H9 (cell line): ENCODE data around the gene ACOT6. TPM values are rescaled to one million over a fixed set of nuclear protein-coding genes. Genes with fewer than 3 reads are reported as not detected.

Experiments used
- DNase-seq: peaks from one replicate; pipeline ENCODE4 v3.0.0-alpha.2; 2017
- H2AFZ ChIP-seq: one replicate; pipeline ENCODE4 v1.6.1; 2013; ENCODE audit warnings: mild to moderate bottlenecking, low read length, control low read depth, moderate library complexity
- H2AK5ac ChIP-seq: 2 replicates; pipeline ENCODE4 v1.6.1; 2013; ENCODE audit warnings: low read length, control low read depth, mixed read lengths; ENCODE audit not compliant: insufficient read length
- H2BK120ac ChIP-seq: one replicate; pipeline ENCODE4 v1.6.1; 2013; ENCODE audit warnings: low read depth, mild to moderate bottlenecking, low read length, control low read depth, inconsistent platforms; ENCODE audit not compliant: poor library complexity, severe bottlenecking
- H2BK12ac ChIP-seq: 2 replicates; pipeline ENCODE4 v1.6.1; 2013; ENCODE audit warnings: low read length, control low read depth, mixed read lengths, low read depth; ENCODE audit not compliant: insufficient read length
- H2BK15ac ChIP-seq: 2 replicates; pipeline ENCODE4 v1.6.1; 2013; ENCODE audit warnings: low read depth, low read length, control low read depth
- H2BK20ac ChIP-seq: one replicate; pipeline ENCODE4 v1.6.1; 2013; ENCODE audit warnings: low read depth, mild to moderate bottlenecking, low read length, control low read depth, inconsistent platforms; ENCODE audit not compliant: poor library complexity, severe bottlenecking
- H2BK5ac ChIP-seq: 2 replicates; pipeline ENCODE4 v1.6.1; 2013; ENCODE audit warnings: low read length, control low read depth, mixed read lengths; ENCODE audit not compliant: insufficient read length
- H3K14ac ChIP-seq: 2 replicates; pipeline ENCODE4 v1.6.1; 2013; ENCODE audit warnings: low read length, control low read depth; ENCODE audit not compliant: insufficient read depth
- H3K18ac ChIP-seq: 2 replicates; pipeline ENCODE4 v1.6.1; 2013; ENCODE audit warnings: low read depth, mild to moderate bottlenecking, mixed read lengths, low read length, control low read depth; ENCODE audit not compliant: insufficient read length
- H3K23ac ChIP-seq: 2 replicates; pipeline ENCODE4 v1.6.1; 2013; ENCODE audit warnings: low read length, control low read depth, mixed read lengths, low read depth; ENCODE audit not compliant: insufficient read length
- H3K23me2 ChIP-seq: 2 replicates; pipeline ENCODE4 v1.6.1; 2013; ENCODE audit warnings: low read depth, mild to moderate bottlenecking, mixed read lengths, low read length, control low read depth; ENCODE audit not compliant: insufficient read length, poor library complexity, severe bottlenecking
- H3K27ac ChIP-seq: 2 replicates; pipeline ENCODE4 v1.5.1; 2013; ENCODE audit warnings: low read length, control low read depth, mixed read lengths, low read depth; ENCODE audit not compliant: insufficient read length
- H3K27me3 ChIP-seq: 2 replicates; pipeline ENCODE4 v1.6.1; 2013; ENCODE audit warnings: low read length, control low read depth, inconsistent platforms; ENCODE audit not compliant: insufficient read depth
- H3K4ac ChIP-seq: 2 replicates; pipeline ENCODE4 v1.6.1; 2013; ENCODE audit warnings: low read depth, mild to moderate bottlenecking, control low read depth, inconsistent platforms, low read length, moderate library complexity
- H3K4me1 ChIP-seq: 2 replicates; pipeline ENCODE4 v1.6.1; 2013; ENCODE audit warnings: low read length, control low read depth, inconsistent platforms; ENCODE audit not compliant: insufficient read depth
- H3K4me2 ChIP-seq: 2 replicates; pipeline ENCODE4 v1.6.1; 2013; ENCODE audit warnings: low read length, control low read depth, mixed read lengths; ENCODE audit not compliant: insufficient read length, insufficient read depth
- H3K56ac ChIP-seq: 2 replicates; pipeline ENCODE4 v1.6.1; 2013; ENCODE audit warnings: low read depth, mild to moderate bottlenecking, mixed read lengths, low read length, control low read depth; ENCODE audit not compliant: insufficient read length
- H3K79me1 ChIP-seq: 2 replicates; pipeline ENCODE4 v1.6.1; 2013; ENCODE audit warnings: low read depth, mild to moderate bottlenecking, moderate library complexity, low read length, control low read depth, inconsistent platforms; ENCODE audit not compliant: insufficient read depth, poor library complexity, severe bottlenecking
- H3K79me2 ChIP-seq: 2 replicates; pipeline ENCODE4 v1.6.1; 2013; ENCODE audit warnings: low read length, control low read depth, inconsistent platforms; ENCODE audit not compliant: insufficient read depth
- H3K9ac ChIP-seq: 2 replicates; pipeline ENCODE4 v1.6.1; 2013; ENCODE audit warnings: low read length, control low read depth, mixed read lengths; ENCODE audit not compliant: insufficient read length; ENCODE audit errors: extremely low read depth
- H3K9me3 ChIP-seq: one replicate; pipeline ENCODE4 v1.6.1; 2013; ENCODE audit warnings: low read depth, low read length, inconsistent platforms; ENCODE audit not compliant: control insufficient read depth
- H3T11ph ChIP-seq: one replicate; pipeline ENCODE4 v1.6.1; 2013; ENCODE audit warnings: mild to moderate bottlenecking, low read length, control low read depth, inconsistent platforms
- H4K20me1 ChIP-seq: one replicate; pipeline ENCODE4 v1.6.1; 2013; ENCODE audit not compliant: control insufficient read depth, insufficient read length, insufficient read depth
- H4K5ac ChIP-seq: 2 replicates; pipeline ENCODE4 v1.6.1; 2013; ENCODE audit warnings: low read depth, mild to moderate bottlenecking, mixed read lengths, low read length, control low read depth; ENCODE audit not compliant: insufficient read length
- H4K8ac ChIP-seq: replicated peaks from 2 replicates; pipeline ENCODE4 v1.6.1; 2013; ENCODE audit warnings: low read length, control low read depth, mixed read lengths, low read depth; ENCODE audit not compliant: insufficient read length
- H4K91ac ChIP-seq: 2 replicates; pipeline ENCODE4 v1.6.1; 2013; ENCODE audit warnings: low read depth, mild to moderate bottlenecking, moderate library complexity, mixed read lengths, low read length, control low read depth; ENCODE audit not compliant: insufficient read length
- H3K27ac Mint-ChIP-seq, 3 experiments: 2 replicates in 2 of 3; 3 replicates in 1 of 3; pipeline ENCODE4 v1.8.0; 2020 to 2021; ENCODE audit warnings: mixed read lengths in 3 of 3, mild to moderate bottlenecking in 1 of 3, moderate library complexity in 1 of 3
- H3K27me3 Mint-ChIP-seq: 2 replicates; pipeline ENCODE4 v1.8.0; 2021; ENCODE audit warnings: low read depth, mild to moderate bottlenecking, moderate library complexity, mixed read lengths
- H3K36me3 Mint-ChIP-seq, 3 experiments: 2 replicates in 2 of 3; 3 replicates in 1 of 3; pipeline ENCODE4 v1.8.0; 2020 to 2021; ENCODE audit warnings: low read depth in 3 of 3, mixed read lengths in 3 of 3; ENCODE audit not compliant: insufficient read depth in 1 of 3
- H3K4me1 Mint-ChIP-seq, 2 experiments: 2 replicates each; pipeline ENCODE4 v1.8.0; 2020; ENCODE audit warnings: mixed read lengths in 2 of 2
- H3K4me3 Mint-ChIP-seq, 2 experiments: 2 replicates in 1 of 2; 3 replicates in 1 of 2; pipeline ENCODE4 v1.8.0; 2020 to 2021; ENCODE audit warnings: mild to moderate bottlenecking in 2 of 2, mixed read lengths in 2 of 2, moderate library complexity in 1 of 2
- H3K9me3 Mint-ChIP-seq, 2 experiments: 2 replicates in 1 of 2; 3 replicates in 1 of 2; pipeline ENCODE4 v1.8.0; 2020; ENCODE audit warnings: mild to moderate bottlenecking in 2 of 2, mixed read lengths in 2 of 2, moderate library complexity in 1 of 2
- CTCF ChIP-seq: fragments of 200-600 bp; sonication (generic); conservative IDR thresholded peaks from 3 replicates; pipeline ENCODE4 v1.8.0; 2021; ENCODE audit warnings: antibody characterized with exemption, mild to moderate bottlenecking
- WGBS: extraction: QIAGEN DNeasy Blood & Tissue Kit; methylation state at CpG from one replicate; pipeline ENCODE4 v1.1.7; 2013; ENCODE audit warnings: missing lambda C conversion rate, low lambda C conversion rate, mixed read lengths; ENCODE audit not compliant: insufficient read length; ENCODE audit errors: extremely low coverage; 5-methylcytosine and 5-hydroxymethylcytosine counted together
- total RNA-seq: library from RNA; stranded (reverse); gene quantifications from 2 replicates; pipeline ENCODE4 v1.2.1, GENCODE V29; 2021

ACOT6 gene
- total RNA-seq, 1 experiment from 2014 or later = not detected

DNA sequence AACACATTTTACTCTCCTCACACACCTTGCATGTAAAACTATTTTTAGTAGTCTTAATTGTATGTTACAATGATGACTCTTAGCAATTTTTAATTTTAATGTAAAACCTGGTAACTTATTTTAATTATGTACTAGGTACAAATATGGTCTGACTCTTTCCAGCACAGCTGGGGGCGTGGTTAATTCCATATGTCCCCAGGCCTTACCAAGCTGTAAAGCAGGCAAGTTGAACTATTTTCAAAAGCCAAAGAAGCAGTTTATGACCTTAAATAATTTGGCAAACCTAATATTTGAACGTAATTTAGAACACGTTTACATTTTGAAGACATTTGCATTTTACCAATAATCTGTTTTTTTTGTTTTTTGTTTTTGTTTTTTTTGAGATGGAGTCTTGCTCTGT, 9.3 kb upstream of the ACOT6 start:
- Histone ChIP-seq H3K23ac (no peak overlapping the region), H3K79me2 (no peaks in the 10 kb centered on the region), H3K56ac (no peak overlapping the region), H4K8ac (no peak overlapping the region), H2BK5ac (no peak overlapping the region), H3K4me1 (no peaks in the 10 kb centered on the region), H3K23me2 (no peaks in the 10 kb centered on the region), H2BK12ac (no peak overlapping the region), H3T11ph (no peak overlapping the region), H3K27ac (no peak overlapping the region), H3K9ac (no peak overlapping the region), H3K9me3 (no peaks in the 10 kb centered on the region), H4K5ac (no peak overlapping the region), H3K18ac (no peak overlapping the region), H2AK5ac (no peak overlapping the region), H2BK15ac (no peak overlapping the region), H3K14ac (no peak overlapping the region), H4K91ac (no peak overlapping the region), H2BK120ac (no peak overlapping the region), H3K4me2 (no peak overlapping the region), H2BK20ac (no peak overlapping the region), H2AFZ (no peak overlapping the region), H3K27me3 (no peaks in the 10 kb centered on the region), H3K4ac (no peak overlapping the region), H4K20me1 (no peaks in the 10 kb centered on the region), H3K79me1 (no peaks in the 10 kb centered on the region)
- no peak for DNase-seq
- Mint-ChIP-seq H3K9me3 (peaks cover 25 to 29% of the 10 kb centered on the region in 2 experiments), H3K4me1 (no peaks in the 10 kb centered on the region), H3K27ac (no peak overlapping the region), H3K27me3 (no peaks in the 10 kb centered on the region; the same call in 1 of the 2 replicates), H3K4me3 (no peak overlapping the region), H3K36me3 (peaks cover 11 to 21% (median 21%) of the 10 kb centered on the region in 3 experiments; a peak in 6 of 7 replicates)
- TF ChIP-seq CTCF = no peak
- WGBS = no CpG with 5 or more reads among the region's 3 CpGs
